ENCODE data around the gene PPP2R2C. TPM values are rescaled to one million over a fixed set of nuclear protein-coding genes. Genes with fewer than 3 reads are reported as not detected.
A peak's percentile ranks its signal among the peaks of the same experiment; 100 is the strongest.

The PPP2R2C gene
- total RNA-seq, 1 donor, result under 0.01 TPM

DNA sequence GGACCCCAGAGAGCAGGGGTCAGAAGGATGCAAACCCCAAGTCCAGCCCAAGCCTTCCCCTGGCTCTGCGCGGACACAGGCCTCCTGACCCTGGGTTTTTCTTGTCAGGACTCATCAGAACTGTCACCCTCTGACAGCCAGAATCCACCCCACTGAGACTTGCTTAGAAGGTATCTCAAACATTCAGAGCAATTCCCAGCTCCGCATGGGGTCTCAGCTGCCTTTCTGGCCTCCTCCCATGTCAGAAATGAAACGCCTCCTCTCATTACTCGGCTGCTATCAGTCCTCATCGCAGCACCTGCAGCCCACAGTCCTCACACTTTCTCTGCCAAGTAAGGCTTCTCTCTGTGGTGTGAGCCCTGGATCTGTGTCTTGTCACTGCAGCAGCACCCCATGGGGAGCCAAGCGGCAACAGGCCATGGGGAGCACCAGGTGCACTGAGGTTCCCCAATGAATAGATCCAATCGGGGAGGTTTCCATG, 105.0 kb downstream of the PPP2R2C start:
- no peak overlapping the region for H3K27ac ChIP-seq (ENCODE audit: low read depth, low read length)
- H2AFZ ChIP-seq (ENCODE audit: low read length), result no peak overlapping the region
- no peak overlapping the region for H3K4me3 ChIP-seq (ENCODE audit: insufficient read depth, low read length)
- H3K27me3 ChIP-seq (ENCODE audit: insufficient read depth, low read length), result peaks cover 19% of the 10 kb centered on the region
- H3K79me2 ChIP-seq (ENCODE audit: insufficient read depth, low read length), result no peaks in the 10 kb centered on the region
- no peaks in the 10 kb centered on the region for H3K4me1 ChIP-seq (ENCODE audit: insufficient read depth, low read length)
- no peak overlapping the region for H3K4me2 ChIP-seq (ENCODE audit: insufficient read depth, low read length)
- TF ChIP-seq, protein P1, sequence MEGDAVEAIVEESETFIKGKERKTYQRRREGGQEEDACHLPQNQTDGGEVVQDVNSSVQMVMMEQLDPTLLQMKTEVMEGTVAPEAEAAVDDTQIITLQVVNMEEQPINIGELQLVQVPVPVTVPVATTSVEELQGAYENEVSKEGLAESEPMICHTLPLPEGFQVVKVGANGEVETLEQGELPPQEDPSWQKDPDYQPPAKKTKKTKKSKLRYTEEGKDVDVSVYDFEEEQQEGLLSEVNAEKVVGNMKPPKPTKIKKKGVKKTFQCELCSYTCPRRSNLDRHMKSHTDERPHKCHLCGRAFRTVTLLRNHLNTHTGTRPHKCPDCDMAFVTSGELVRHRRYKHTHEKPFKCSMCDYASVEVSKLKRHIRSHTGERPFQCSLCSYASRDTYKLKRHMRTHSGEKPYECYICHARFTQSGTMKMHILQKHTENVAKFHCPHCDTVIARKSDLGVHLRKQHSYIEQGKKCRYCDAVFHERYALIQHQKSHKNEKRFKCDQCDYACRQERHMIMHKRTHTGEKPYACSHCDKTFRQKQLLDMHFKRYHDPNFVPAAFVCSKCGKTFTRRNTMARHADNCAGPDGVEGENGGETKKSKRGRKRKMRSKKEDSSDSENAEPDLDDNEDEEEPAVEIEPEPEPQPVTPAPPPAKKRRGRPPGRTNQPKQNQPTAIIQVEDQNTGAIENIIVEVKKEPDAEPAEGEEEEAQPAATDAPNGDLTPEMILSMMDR (IDR thresholded peaks at IDR 0.05; ENCODE audit: extremely low read depth, low read depth, low read length), result no peak
- no peaks in the 10 kb centered on the region for H3K36me3 ChIP-seq (ENCODE audit: insufficient read depth, low read length)
- no peaks in the 10 kb centered on the region for H3K9me3 ChIP-seq (ENCODE audit: low read depth, low read length)
- DNase-seq (ENCODE audit: insufficient read length, low spot score, missing footprints), result no peak
- H4K20me1 ChIP-seq (ENCODE audit: insufficient read depth, low read length), result no peaks in the 10 kb centered on the region

DNA sequence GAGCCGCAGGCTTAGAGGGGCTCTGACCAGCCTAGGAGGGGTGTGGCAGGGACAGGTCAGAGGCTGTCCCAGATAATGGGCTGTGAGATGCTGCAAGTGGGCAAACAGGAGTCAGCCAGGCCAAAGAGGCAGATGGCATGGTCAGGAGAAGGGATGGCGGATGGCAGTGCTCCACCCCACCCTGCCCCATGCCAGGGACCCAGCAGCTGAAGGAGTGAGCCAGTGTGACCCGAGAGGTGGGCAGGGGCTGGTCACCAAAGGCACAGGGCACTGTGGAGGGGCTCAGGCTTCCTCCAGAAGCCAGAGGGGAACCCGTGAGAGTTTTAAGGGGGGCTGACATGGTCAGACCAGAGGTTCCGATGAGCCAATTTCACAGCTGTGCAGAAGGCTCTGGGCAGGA, 105.8 kb downstream of the PPP2R2C start:
- TF ChIP-seq, protein P1 (IDR thresholded peaks at IDR 0.05; ENCODE audit: extremely low read depth, low read depth, low read length), result no peak

DNA sequence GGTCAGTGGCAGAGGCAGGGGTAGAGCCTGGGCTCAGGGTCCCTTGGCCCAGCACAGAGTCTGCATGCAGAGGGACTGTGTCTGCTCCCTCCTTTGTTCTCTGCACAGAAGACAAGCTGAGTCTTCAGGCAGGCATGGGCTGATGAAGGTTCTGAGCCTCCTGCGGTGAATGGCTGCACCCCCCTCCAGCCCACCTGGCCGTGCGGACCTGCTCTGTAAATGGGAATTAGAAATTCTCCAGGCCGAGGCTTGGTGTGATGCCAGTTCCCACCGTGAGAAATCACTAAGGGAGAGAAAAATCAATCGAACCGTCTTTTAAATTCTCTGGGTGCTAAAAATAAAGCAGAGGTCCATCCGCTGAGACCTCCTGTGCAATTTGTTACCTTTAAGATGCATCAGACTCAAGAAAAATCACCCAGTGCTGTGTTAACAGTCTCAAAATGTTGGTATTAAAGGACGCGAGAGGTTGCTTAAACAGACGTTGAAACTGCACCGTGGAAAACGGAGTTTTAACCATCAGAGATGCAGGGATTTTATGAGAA, 106.8 kb downstream of the PPP2R2C start:
- TF ChIP-seq, protein P1 (IDR thresholded peaks at IDR 0.05; ENCODE audit: extremely low read depth, low read depth, low read length), result no peak
- no peak overlapping the region for H2AFZ ChIP-seq (ENCODE audit: low read length)
- H4K20me1 ChIP-seq (ENCODE audit: insufficient read depth, low read length), result no peaks in the 10 kb centered on the region
- no peak overlapping the region for H3K4me3 ChIP-seq (ENCODE audit: insufficient read depth, low read length)
- H3K4me2 ChIP-seq (ENCODE audit: insufficient read depth, low read length), result no peak overlapping the region
- no peak for DNase-seq (ENCODE audit: insufficient read length, low spot score, missing footprints)
- H3K36me3 ChIP-seq (ENCODE audit: insufficient read depth, low read length), result no peaks in the 10 kb centered on the region
- H3K79me2 ChIP-seq (ENCODE audit: insufficient read depth, low read length), result no peaks in the 10 kb centered on the region
- peaks cover 19% of the 10 kb centered on the region for H3K27me3 ChIP-seq (ENCODE audit: insufficient read depth, low read length)
- no peak overlapping the region for H3K27ac ChIP-seq (ENCODE audit: low read depth, low read length)
- no peaks in the 10 kb centered on the region for H3K9me3 ChIP-seq (ENCODE audit: low read depth, low read length)
- no peaks in the 10 kb centered on the region for H3K4me1 ChIP-seq (ENCODE audit: insufficient read depth, low read length)

More for the DNA sequence above, 105.8 kb downstream of the PPP2R2C start:
- Histone ChIP-seq H3K36me3 (ENCODE audit: insufficient read depth, low read length) (no peaks in the 10 kb centered on the region), H3K4me2 (ENCODE audit: insufficient read depth, low read length) (no peak overlapping the region), H3K4me1 (ENCODE audit: insufficient read depth, low read length) (no peaks in the 10 kb centered on the region), H3K4me3 (ENCODE audit: insufficient read depth, low read length) (no peak overlapping the region), H4K20me1 (ENCODE audit: insufficient read depth, low read length) (no peaks in the 10 kb centered on the region), H3K27ac (ENCODE audit: low read depth, low read length) (no peak overlapping the region), H3K27me3 (ENCODE audit: insufficient read depth, low read length) (peaks cover 19% of the 10 kb centered on the region), H3K9me3 (ENCODE audit: low read depth, low read length) (no peaks in the 10 kb centered on the region), H3K79me2 (ENCODE audit: insufficient read depth, low read length) (no peaks in the 10 kb centered on the region), H2AFZ (ENCODE audit: low read length) (no peak overlapping the region)
- DNase-seq (ENCODE audit: insufficient read length, low spot score, missing footprints), result peak; percentile 77

DNA sequence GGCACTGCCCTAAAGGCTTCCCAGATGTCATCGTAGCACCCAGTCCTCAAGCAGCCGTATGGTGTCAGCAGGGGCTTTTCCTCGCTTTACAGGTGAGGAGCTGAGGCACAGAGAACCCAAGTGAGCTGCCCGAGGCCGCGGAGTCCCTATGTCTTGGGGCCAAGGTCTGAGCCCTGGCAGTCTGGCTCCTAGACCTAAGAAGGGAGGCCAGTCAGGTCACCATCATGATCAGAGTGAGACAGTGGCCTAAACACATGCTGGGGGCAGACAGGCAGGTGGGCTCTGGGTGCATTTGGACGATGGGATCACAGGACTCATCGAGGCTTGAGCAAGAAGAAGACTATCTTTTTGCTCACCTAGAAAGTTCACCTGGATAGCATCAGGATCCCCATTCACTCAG, 107.8 kb downstream of the PPP2R2C start:
- Histone ChIP-seq H3K4me2 (ENCODE audit: insufficient read depth, low read length) (no peak overlapping the region), H4K20me1 (ENCODE audit: insufficient read depth, low read length) (no peaks in the 10 kb centered on the region), H3K36me3 (ENCODE audit: insufficient read depth, low read length) (no peaks in the 10 kb centered on the region), H3K27me3 (ENCODE audit: insufficient read depth, low read length) (peaks cover 19% of the 10 kb centered on the region), H2AFZ (ENCODE audit: low read length) (no peak overlapping the region), H3K79me2 (ENCODE audit: insufficient read depth, low read length) (no peaks in the 10 kb centered on the region), H3K9me3 (ENCODE audit: low read depth, low read length) (no peaks in the 10 kb centered on the region), H3K4me3 (ENCODE audit: insufficient read depth, low read length) (no peak overlapping the region), H3K4me1 (ENCODE audit: insufficient read depth, low read length) (no peaks in the 10 kb centered on the region), H3K27ac (ENCODE audit: low read depth, low read length) (no peak overlapping the region)
- TF ChIP-seq, protein P1 (IDR thresholded peaks at IDR 0.05; ENCODE audit: extremely low read depth, low read depth, low read length), result no peak
- no peak for DNase-seq (ENCODE audit: insufficient read length, low spot score, missing footprints)

All from osteoblast (primary cell).